Measurements from ENCODE around the gene CARD10.
"Not testable (repeated sequence)": the region's sequence is repeated elsewhere in the genome, so short reads cannot be mapped to it uniquely, and the experiment has no call there.

Gene CARD10

GRCh38 chr22:37527081-37527752, 8.0 kb upstream of the CARD10 start:
- not testable (repeated sequence) for DNase-seq (ENCODE audit: low read depth, low spot score)

DNA sequence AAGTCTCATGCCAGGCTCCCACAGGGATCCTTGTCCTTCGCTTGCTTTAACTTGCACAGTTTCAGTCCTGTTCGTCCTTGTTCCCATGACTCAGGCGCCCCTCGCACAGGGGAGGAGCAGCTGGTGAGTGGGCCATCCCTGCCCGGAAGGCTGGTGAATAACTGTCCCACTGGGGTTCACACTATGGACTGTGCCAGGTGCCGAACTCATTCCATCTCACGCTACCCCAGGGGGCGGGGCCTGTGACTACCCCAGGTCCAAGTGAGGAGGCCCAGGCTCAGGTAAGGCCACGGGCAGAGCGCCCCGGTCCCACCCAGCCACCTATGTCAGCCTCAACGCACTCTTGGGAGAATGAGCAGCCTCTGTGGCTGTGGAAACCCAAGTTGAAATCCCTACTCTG, 7.2 kb upstream of the CARD10 start:
- no peak for DNase-seq (ENCODE audit: low read depth, low spot score)

DNA sequence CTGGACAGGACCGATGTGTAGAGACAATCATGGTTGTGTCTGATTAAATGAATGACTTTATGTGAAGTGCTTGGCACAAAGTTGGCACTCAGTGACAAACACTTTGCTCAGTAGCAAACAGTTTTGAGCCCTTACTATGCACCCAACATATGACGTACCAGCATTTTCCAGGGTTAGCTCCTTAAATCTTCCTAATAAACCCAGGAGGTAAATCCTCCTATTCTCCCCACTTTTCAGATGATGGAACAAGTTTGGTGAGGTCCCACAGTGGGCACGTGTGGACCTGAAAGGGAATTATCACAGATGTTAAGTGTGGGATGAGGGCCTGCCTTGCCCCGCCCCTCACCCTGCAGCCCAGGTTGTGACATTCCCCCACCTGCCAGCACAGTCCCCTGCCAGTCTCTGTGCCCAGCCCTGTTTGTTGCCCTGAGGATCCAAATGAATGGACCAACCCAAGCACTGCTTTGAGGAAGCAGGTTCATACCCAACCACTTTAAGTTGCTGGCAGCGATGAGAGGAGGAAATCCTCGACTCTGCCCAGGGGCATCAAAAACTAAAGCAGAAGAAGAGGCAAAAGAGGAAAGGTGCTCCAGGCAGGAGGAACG, 6.6 kb upstream of the CARD10 start:
- DNase-seq (ENCODE audit: low read depth, low spot score) = no peak

GRCh38 chr22:37525073-37525745, 6.0 kb upstream of the CARD10 start:
- DNase-seq (ENCODE audit: low read depth, low spot score) = peak; percentile 90

- no peak for DNase-seq (ENCODE audit: low read depth, low spot score)
Observed at GRCh38 chr22:37522482-37522881, 3.3 kb upstream of the CARD10 start.

GRCh38 chr22:37521236-37521739, 2.1 kb upstream of the CARD10 start:
- DNase-seq (ENCODE audit: low read depth, low spot score) = no peak

- no peak for DNase-seq (ENCODE audit: low read depth, low spot score)
Observed at GRCh38 chr22:37520776-37521191, 1.6 kb upstream of the CARD10 start.

DNA sequence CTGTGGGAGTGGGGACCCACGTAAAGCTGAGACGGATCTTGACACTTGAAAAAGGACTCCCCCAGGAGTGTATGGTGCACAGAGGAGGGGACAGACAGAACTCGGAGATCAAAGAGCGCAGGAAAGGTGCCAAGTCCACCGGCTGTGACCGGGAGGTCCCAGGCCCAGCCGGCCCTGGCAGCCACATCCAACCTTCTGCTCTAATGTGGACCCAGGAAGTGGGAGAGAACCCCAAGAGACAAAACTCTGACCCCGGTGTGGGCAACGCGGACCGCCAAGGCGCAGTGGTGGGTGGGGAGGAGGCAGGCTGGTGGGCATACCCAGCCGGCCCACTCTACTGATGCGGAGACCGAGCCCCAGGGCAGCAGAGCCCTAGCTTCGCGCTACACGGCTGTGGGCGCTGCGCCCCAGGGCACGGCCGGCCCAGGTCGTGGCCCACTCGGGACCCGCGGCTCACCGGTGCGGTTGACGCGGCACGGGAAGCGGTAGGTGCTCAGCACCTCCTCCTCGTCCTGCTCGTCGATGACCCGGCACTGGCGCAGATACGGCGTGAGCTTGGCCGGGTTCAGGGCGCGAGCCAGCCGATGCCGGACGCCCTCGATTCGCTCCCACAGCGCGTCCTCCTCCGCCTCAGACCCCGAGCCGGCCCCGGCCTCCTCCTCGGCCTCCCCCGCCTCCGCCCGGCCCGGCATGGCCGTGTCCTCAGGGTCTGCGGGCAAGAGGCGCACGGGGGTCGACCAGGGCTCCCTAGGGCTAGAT, 527 bp downstream of the CARD10 start:
- peak; percentile 53 for DNase-seq (ENCODE audit: low read depth, low spot score)

- DNase-seq (ENCODE audit: low read depth, low spot score) = no peak
Observed at GRCh38 chr22:37517826-37518450, 1.3 kb downstream of the CARD10 start.

DNA sequence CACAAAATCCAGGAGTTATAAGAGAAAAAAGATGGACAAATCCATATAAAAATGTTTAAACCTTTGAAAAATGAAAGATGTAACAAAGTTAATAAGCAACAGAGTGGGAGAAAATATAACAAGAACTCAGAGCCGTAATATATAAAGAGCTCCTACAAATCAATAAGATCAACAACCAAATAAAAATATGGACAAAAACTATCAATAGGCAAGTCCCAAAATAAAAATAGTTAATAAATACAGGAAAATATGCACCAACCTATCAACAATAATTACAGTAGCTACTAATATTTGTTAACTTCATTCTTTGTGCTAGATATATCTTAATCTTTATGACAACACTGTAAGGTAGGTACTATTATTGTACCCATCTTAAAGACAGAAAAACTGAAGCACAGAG, 2.8 kb downstream of the CARD10 start:
- DNase-seq (ENCODE audit: low read depth, low spot score) = no peak

- no peak for DNase-seq (ENCODE audit: low read depth, low spot score)
Observed at GRCh38 chr22:37515901-37516300, 3.3 kb downstream of the CARD10 start.

DNA sequence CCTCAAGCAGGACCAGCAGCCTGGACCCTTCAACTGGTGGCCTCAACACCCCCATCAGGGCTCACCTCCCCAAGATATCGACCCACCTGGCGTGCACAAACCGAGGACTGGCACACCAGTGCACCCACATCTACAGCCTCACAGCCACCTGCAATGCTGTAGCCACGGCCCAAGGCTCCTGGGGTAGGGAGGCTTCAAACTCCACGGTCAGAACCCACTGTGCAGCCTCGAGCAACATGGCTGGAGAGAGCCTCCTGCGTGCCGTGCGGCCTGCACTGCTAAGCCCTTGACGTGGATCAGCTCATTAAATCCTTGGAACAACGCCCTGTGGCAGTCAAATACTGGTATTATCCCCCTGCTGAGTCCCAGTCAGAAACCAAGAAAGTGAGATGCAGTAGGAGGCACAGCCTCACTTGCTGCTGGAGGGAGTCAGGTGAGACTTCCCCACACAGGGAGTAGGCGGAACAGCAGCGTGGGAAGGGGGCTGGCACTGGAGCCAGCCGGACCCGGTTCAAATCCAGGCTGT, 4.6 kb downstream of the CARD10 start:
- peak; percentile 86 for DNase-seq (ENCODE audit: low read depth, low spot score)

DNA sequence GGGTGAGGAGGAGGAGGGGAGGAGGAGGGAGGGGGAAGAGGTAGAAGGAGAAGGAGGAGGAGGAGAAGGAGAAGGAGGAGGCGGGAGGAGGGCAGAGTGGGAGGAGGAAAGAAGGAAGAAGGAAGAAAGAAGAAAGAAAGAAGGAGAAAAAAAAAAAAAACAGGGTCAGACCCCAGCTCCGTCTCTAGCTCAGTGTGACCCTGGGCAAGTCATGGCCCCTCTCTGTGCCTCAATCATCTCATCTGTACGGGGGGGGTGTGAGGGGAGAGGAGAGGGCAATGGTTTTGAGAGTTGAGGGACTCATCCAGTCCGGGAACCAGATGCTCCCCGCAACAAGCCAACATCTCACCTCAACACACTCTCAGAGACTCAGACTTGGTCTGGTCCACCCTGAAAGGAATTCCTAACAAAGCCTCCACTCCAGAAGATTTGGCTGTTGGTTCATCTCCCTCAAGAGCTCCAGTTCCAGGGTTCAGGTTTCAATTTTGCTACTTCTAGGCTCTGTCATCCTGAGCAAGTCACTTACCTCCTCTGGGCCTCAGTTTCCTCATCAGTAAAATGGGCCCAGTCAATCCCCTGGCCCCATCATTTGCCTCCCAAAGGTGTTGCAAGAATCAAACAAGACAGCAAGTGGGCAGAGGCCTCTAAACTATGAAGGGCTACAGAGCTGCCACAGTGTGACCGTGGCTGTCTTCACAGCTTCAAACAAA, 7.7 kb downstream of the CARD10 start:
- DNase-seq (ENCODE audit: low read depth, low spot score) = no peak

- DNase-seq (ENCODE audit: low read depth, low spot score) = no peak
Observed at GRCh38 chr22:37510091-37510490, 9.1 kb downstream of the CARD10 start.

DNA sequence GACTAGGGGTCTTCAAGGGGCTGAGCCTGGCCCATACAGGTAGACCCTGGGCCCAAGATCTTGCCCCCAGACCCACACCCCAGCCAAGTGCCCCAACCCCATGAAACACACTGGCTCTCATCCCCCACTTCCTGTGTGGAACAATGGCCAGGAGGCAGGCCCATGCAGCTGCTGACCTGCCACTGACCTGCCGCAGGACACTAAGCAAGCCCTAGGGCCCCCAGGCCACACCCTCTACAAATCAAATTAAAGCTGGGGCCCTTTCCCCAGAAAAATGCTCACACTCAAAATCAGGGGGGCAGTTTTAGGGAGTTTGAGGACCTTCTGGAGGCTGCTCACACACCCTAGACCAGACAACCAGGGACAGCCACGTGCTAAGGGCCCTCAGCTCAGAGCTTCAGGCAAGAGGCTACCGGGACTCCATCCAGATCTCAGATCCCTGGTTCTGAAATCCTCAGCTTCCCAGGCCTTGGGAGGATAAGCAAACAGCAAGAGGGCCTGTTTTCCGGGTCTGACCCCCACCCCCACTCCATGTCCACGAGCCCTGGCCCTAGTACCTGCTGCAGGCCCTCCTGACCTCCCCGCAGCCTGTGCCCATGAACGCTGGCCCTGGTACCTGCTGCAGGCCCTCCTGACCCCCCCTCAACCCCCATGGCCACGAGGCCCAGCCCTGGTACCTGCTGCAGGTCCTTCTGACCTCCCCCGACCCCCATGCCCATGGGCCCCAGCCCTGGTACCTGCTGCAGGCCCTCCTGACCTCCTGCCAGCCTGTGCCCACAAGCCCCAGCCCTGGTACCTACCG, 10.0 kb downstream of the CARD10 start:
- DNase-seq (ENCODE audit: low read depth, low spot score) = no peak

DNA sequence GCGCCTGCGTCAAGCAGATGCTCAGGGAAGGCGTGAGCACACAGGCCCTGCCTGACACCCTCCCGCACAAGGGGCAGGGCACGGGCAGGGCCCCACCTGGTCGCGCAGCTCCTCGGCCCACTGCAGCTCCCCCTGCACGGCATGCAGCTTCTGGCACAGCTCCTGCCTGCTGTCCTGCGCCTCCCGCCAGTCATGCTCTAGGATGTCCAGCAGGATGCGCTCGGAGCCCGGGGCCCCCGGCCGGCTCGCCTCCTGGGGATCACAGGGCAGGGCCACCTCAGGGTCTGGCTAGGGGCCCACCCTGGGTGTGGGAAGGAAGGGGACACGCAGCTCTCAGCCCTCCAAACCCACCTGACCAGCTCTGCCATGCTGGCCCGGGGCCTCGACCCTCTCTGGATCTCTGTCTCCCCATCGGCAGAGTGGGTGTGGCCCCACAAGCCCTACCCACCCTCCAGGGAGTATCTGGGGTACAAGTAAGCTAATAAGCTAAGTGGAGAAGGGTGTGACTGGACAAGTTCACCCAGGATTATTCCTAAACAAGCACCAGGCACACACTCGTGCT, 10.7 kb downstream of the CARD10 start:
- DNase-seq (ENCODE audit: low read depth, low spot score) = no peak

GRCh38 chr22:37507731-37508130, 11.5 kb downstream of the CARD10 start:
- DNase-seq (ENCODE audit: low read depth, low spot score) = no peak

GRCh38 chr22:37505989-37506388, 13.2 kb downstream of the CARD10 start:
- no peak for DNase-seq (ENCODE audit: low read depth, low spot score)

DNA sequence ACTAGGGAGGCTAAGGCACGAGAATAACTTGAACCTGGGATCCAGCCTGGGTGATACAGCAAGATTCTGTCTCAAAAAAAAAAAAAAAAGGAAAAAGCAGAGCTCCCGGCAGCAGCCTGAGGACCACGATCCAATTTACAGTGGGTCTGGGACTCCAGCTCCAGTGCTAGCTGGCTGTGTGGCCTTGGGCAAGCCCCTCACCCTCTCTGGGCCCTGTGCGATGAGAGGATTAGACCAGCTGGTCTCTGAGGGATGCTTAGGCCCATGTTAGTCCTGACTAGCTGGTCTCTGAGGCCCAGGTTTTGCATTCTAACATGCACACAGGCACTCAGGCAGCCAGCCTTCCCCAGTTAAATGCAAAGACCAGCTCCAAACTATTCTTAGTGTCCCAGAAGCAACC, 13.7 kb downstream of the CARD10 start:
- no peak for DNase-seq (ENCODE audit: low read depth, low spot score)

- no peak for DNase-seq (ENCODE audit: low read depth, low spot score)
Observed at GRCh38 chr22:37504964-37505363, 14.3 kb downstream of the CARD10 start.
